ENCODE data around the gene LRRC1.

The LRRC1 gene

GRCh38 chr6:53818858-53819609 lies 24.2 kb downstream of the LRRC1 start:
- no peak for DNase-seq

GRCh38 chr6:53822401-53823125 lies 27.8 kb downstream of the LRRC1 start:
- no peak for DNase-seq

- DNase-seq: no peak
Measured at GRCh38 chr6:53824714-53825113, 29.9 kb downstream of the LRRC1 start.

GRCh38 chr6:53825532-53826321 lies 30.9 kb downstream of the LRRC1 start:
- DNase-seq: no peak

GRCh38 chr6:53827531-53827930 lies 32.7 kb downstream of the LRRC1 start:
- DNase-seq: no peak

- DNase-seq: no peak
Measured at GRCh38 chr6:53828215-53828614, 33.4 kb downstream of the LRRC1 start.

GRCh38 chr6:53828966-53829697 lies 34.3 kb downstream of the LRRC1 start:
- no peak for DNase-seq

- no peak for DNase-seq
Measured at GRCh38 chr6:53829698-53830221, 35.0 kb downstream of the LRRC1 start.

- no peak for DNase-seq
Measured at GRCh38 chr6:53830366-53830765, 35.6 kb downstream of the LRRC1 start.

GRCh38 chr6:53831081-53831869 lies 36.5 kb downstream of the LRRC1 start:
- DNase-seq: no peak

GRCh38 chr6:53831936-53832660 lies 37.3 kb downstream of the LRRC1 start:
- DNase-seq: no peak

GRCh38 chr6:53833155-53833554 lies 38.4 kb downstream of the LRRC1 start:
- DNase-seq: no peak

- no peak for DNase-seq
Measured at GRCh38 chr6:53834132-53834531, 39.3 kb downstream of the LRRC1 start.

GRCh38 chr6:53837865-53838769 lies 43.3 kb downstream of the LRRC1 start:
- DNase-seq: no peak

- DNase-seq: no peak
Measured at GRCh38 chr6:53840027-53840426, 45.2 kb downstream of the LRRC1 start.

GRCh38 chr6:53845280-53846195 lies 50.7 kb downstream of the LRRC1 start:
- no peak for DNase-seq

- DNase-seq: no peak
Measured at GRCh38 chr6:53846250-53846649, 51.4 kb downstream of the LRRC1 start.

GRCh38 chr6:53847796-53848314 lies 53.0 kb downstream of the LRRC1 start:
- DNase-seq: no peak

- no peak for DNase-seq
Measured at GRCh38 chr6:53850527-53850926, 55.7 kb downstream of the LRRC1 start.

Measured in stimulated activated CD4-positive, alpha-beta T cell treated with anti-CD3 and anti-CD28 coated beads, Interleukin-12 subunit alpha, Interleukin-12 subunit beta, amount 100 ng/mL, for 4 hours (primary cell).